HL-60/S4 (cell line): ENCODE data around the gene PCBP3.

Source experiments
- in situ Hi-C: fragments of 300-500 bp; cut with MboI; formaldehyde crosslinking; loops from 2 replicates; pipeline ENCODE4 v1.14.3; 2022; ENCODE audit warnings: low sequenced_read_pairs

The PCBP3 gene

GRCh38 chr21:45778686-45779085 lies 135.2 kb downstream of the PCBP3 start:
- in situ Hi-C loops = no loop called here

- in situ Hi-C loops = no loop called here
Observed at GRCh38 chr21:45779226-45779625, 135.7 kb downstream of the PCBP3 start.

DNA sequence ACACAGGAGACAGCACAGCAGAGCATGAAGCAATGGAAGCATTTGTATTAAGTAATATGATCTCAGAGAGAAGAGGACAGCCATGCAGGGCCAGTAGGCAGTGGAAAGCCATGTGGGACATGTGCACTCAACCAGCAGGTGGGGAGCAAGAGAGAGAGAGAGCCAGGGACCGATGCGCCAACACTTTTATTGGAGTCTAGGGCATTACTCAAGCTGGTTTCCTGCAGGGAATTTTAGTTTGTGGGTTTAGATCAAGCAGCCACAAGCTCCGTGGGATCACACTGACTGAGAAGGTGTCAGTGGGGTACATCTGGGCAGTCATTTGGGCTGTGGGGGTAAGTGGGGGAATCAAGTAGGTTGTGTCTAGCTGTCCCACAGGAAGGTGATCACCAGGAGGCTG lies 137.1 kb downstream of the PCBP3 start:
- in situ Hi-C loops = no loop called here

DNA sequence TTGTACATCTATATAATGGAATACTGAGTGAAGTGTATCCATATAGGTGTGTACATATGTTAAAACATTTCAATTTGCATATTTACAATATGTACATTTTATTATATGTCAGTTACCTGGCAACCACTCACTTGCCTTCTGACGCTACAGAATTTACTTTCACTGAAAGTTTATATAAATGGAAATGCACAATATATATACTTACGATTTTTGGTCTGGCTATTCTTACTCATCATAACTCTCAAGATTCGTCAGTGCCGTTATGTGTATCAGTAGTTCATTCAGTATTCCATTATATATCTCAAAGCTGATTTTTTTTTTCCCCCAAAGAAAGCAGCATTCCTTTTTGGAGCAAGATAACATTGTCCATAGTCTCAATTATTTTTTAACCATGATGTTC lies 138.2 kb downstream of the PCBP3 start:
- in situ Hi-C loops = no loop called here

- in situ Hi-C loops = no loop called here
Observed at GRCh38 chr21:45786660-45787059, 143.1 kb downstream of the PCBP3 start.

- in situ Hi-C loops = no loop called here
Observed at GRCh38 chr21:45787371-45787770, 143.8 kb downstream of the PCBP3 start.

DNA sequence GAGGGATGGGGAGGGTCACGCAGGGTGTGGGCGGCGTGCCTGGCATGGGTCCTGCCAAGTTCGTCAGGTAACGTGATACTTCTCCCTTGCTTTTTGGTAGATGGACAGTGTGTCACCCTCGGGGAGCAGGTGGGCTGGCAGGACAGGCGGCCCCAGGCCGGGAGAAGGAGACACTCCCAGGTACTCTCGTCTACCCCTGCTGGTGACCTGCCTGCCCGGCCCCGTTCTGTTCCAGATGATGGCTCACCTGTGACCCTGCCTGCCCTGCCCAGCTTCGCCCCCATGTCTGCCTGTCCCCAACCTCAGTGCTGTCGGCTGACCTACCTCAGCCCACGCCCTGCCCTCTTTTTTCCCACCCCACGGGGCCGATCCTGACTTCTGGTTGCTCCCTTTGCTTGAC lies 144.7 kb downstream of the PCBP3 start:
- in situ Hi-C loops = no loop called here

- in situ Hi-C loops = no loop called here
Observed at GRCh38 chr21:45788637-45789506, 145.3 kb downstream of the PCBP3 start.

GRCh38 chr21:45790427-45790826 lies 146.9 kb downstream of the PCBP3 start:
- in situ Hi-C loops = no loop called here

GRCh38 chr21:45791562-45792418 lies 148.3 kb downstream of the PCBP3 start:
- in situ Hi-C loops = no loop called here

DNA sequence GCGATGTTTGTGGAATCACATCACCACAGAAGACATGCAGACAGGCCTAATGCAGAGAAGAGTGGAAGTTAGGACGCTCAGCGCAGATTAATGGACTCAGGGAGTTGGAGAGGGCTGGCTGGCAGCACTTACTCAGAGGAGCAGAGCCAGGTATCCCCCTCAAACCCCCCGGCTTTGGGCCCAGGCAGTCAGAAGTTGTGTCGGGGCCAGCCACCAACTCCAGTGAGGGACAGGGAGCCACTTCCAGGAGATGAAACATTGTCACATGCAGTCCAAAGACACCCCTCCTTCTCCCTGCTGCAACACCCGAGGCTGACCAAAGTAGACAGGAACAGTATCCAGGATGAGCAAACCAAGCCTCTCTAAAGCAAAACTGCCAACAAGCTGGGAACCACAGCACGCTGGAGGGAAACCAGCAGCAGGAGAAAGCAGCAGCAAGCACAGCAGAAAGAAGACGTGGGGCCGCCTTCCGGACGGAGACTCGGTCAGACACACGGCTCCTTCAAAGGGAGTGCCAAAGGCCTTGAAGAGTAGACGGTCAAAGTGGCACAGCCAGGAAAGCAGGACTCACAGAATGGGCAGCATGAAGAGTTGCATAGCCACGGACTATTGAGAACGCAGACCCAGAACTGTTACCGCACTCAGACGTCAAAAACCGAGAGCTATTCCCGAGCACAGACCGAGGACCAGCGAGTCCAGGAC lies 149.3 kb downstream of the PCBP3 start:
- in situ Hi-C loops = no loop called here

DNA sequence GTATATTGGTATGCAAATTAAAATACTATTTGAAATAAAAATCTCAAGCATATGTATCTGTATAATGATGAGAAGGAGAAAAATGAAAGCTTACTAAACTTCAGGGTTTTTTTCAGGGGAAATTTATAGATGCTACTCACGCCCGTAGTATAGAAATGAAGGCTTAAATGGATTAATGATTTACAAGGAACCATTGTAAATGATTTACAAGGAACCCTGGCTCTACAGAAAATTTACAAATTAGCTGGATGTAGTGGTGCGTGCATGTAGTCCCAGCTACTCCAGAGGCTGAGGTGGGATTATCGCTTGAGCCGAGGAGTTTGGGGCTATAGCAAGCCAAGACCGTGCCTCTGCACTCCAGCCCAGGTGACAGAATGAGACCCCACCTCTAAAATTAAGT lies 150.5 kb downstream of the PCBP3 start:
- in situ Hi-C loops = no loop called here

- in situ Hi-C loops = no loop called here
Observed at GRCh38 chr21:45796003-45796402, 152.5 kb downstream of the PCBP3 start.

GRCh38 chr21:45797338-45797737 lies 153.8 kb downstream of the PCBP3 start:
- in situ Hi-C loops = no loop called here

- in situ Hi-C loops = loop anchor here (25.0 kb wide), 2 partner anchors 238 to 338 kb away; no protein-coding TSS in a partner anchor
Observed at GRCh38 chr21:45799765-45800338, 156.3 kb downstream of the PCBP3 start.

- in situ Hi-C loops = loop anchor here (25.0 kb wide), 2 partner anchors 238 to 338 kb away; no protein-coding TSS in a partner anchor
Observed at GRCh38 chr21:45800339-45801080, 157.0 kb downstream of the PCBP3 start.

DNA sequence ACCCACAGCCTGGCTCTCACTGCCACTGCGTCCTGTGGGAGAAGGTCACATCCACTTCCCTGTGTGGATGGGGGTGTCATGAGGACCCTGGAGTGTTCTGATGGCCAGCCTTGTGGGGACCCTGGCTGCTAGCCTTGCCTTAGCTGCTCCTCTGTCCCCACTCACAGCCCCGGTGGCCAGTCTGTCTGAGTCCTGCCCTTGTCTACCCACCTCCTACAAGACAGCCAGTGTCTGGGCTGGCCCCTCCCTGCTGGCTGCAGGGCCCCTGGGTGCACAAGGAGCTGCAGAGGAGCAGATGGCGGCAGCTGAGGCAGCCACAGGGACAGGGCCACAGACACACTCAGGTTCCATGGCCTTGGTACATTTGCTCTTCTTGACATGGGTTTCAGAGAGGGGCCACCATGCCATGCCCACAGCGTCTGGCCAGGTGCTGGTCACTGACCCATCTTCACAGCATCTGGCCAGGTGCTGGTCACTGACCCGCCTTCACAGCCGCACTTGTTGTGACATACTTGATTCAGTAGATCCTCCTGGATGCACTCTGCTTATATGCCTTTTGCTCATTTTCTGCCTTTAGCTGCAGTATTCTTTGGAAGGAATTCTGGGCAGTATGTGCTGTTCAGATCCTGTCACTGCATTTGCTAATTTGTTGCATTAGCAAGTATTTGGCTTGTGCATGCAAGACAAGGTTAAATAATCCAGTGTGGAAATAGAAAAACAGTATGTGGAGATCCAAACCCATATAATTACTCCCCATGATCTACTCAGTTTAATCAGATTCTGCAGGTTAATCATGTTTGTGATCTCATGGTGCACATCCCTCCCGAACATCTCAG lies 157.8 kb downstream of the PCBP3 start:
- in situ Hi-C loops = loop anchor here (25.0 kb wide), 2 partner anchors 239 to 339 kb away; no protein-coding TSS in a partner anchor

GRCh38 chr21:45801989-45802388 lies 158.5 kb downstream of the PCBP3 start:
- in situ Hi-C loops = loop anchor here (25.0 kb wide), 2 partner anchors 240 to 340 kb away; no protein-coding TSS in a partner anchor

GRCh38 chr21:45802425-45802824 lies 158.9 kb downstream of the PCBP3 start:
- in situ Hi-C loops = loop anchor here (25.0 kb wide), 2 partner anchors 240 to 340 kb away; no protein-coding TSS in a partner anchor
